Lower leg skin (tissue), 4 donors: ENCODE results near the gene GLIPR1L1. TPM values are rescaled to one million over a fixed set of nuclear protein-coding genes. Genes with fewer than 3 reads are reported as not detected.
A peak's percentile ranks its signal among the peaks of the same experiment; 100 is the strongest.

Experiments used
- DNase-seq, 2 donors: peaks; one replicate each; pipeline ENCODE4 v3.0.0-alpha.2; 2019; ENCODE audit warnings: low spot score in 2 of 2
- H3K4me3 ChIP-seq: fragments of 200-600 bp; sonication (generic); 2 replicates; pipeline ENCODE4 v1.5.1; 2017; ENCODE audit warnings: mild to moderate bottlenecking, low read depth; ENCODE audit not compliant: poor library complexity, severe bottlenecking
- CTCF ChIP-seq, 3 donors: fragments of 450-650 bp; IDR thresholded peaks; one replicate each; pipeline ENCODE4 v1.5.1; 2016; ENCODE audit warnings: antibody characterized with exemption in 3 of 3, mild to moderate bottlenecking in 3 of 3, moderate library complexity in 2 of 3
- POLR2A ChIP-seq, 2 donors: fragments of 450-650 bp; IDR thresholded peaks; one replicate each; pipeline ENCODE4 v1.6.1; 2016 to 2017; ENCODE audit warnings: antibody characterized with exemption in 2 of 2, mild to moderate bottlenecking in 1 of 2, moderate library complexity in 1 of 2
- WGBS, 2 donors: methylation state at CpG; one replicate each; pipeline ENCODE4 v1.1.5; 2018; 5-methylcytosine and 5-hydroxymethylcytosine counted together
- intact Hi-C: fragments of 100-400 bp; cut with DNase I; formaldehyde crosslinking; loops from one replicate; pipeline ENCODE4 v1.15.0; 2023; ENCODE audit warnings: low total_unique reads
- total RNA-seq, 4 donors: library from RNA; depleted of rRNA; stranded (reverse); fragments of >200 nt; gene quantifications; one replicate each; pipeline ENCODE4 v1.1.0, GENCODE V29; 2016

GLIPR1L1 gene
- total RNA-seq, 4 donors from 2014 or later = not detected

GRCh38 chr12:75317784-75318183 lies 16.7 kb upstream of the GLIPR1L1 start:
- TF ChIP-seq POLR2A (IDR thresholded peaks at IDR 0.05) = no peak
- TF ChIP-seq CTCF (IDR thresholded peaks at IDR 0.05) = no peak
- intact Hi-C loops = no loop called here
- WGBS, 2 donors = 89% methylated on average over 3 of the region's 3 CpGs
- H3K4me3 ChIP-seq = no peak overlapping the region
- DNase-seq = no peak

DNA sequence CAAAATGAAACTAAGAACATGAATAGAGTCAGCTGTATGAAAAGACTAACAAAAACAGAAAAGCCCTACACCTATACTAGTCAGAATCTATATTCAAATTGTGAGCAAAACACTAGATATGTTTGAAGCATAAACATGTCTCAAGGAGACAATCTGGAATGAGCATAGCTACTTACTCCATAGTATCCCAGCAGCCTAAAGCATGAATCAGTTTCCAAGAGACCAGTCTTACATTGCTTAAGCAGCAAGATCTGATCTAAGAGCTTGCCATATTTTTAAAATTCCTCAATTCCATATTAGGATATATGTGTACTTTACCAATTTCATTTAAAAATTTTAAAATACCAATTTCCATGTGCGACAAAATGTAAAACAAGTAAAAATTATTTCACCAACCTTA lies 12.0 kb upstream of the GLIPR1L1 start:
- WGBS, 2 donors = 0 to 1% methylated on average over 1 of the region's 1 CpG

GRCh38 chr12:75323663-75324062 lies 10.8 kb upstream of the GLIPR1L1 start:
- DNase-seq = no peak
- 55 to 84% methylated on average over 3 of the region's 3 CpGs for WGBS, 2 donors
- H3K4me3 ChIP-seq = no peak overlapping the region
- intact Hi-C loops = no loop called here
- TF ChIP-seq CTCF (IDR thresholded peaks at IDR 0.05) (no peak), POLR2A (IDR thresholded peaks at IDR 0.05) (no peak)

More for the DNA sequence above, 12.0 kb upstream of the GLIPR1L1 start:
- no peak overlapping the region for H3K4me3 ChIP-seq
- DNase-seq = no peak
- intact Hi-C loops = no loop called here
- TF ChIP-seq POLR2A (IDR thresholded peaks at IDR 0.05) (no peak), CTCF (IDR thresholded peaks at IDR 0.05) (no peak)

DNA sequence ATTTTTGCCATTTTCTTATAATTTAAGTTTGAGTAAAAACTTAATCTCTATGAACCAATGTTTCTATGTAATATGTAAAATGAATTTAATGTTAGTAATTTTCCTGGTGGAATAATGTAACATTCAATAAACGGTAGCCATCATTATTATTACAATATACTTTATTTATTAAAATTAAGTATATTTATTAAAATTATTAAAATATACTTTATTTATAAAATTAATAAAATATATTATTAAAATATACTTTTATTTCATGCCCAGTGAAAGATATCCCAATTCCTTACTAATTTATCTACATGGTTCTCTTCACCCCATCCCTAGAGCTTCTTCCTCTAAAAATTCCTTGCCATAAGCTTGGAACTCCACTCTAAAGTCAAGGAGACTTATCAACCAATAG lies 6.8 kb upstream of the GLIPR1L1 start:
- DNase-seq = no peak
- intact Hi-C loops = no loop called here
- TF ChIP-seq CTCF (IDR thresholded peaks at IDR 0.05) (no peak), POLR2A (IDR thresholded peaks at IDR 0.05) (no peak)
- H3K4me3 ChIP-seq = no peak overlapping the region
- whole genome bisulfite sequencing, 2 donors = 82 to 91% methylated on average over 1 of the region's 1 CpG

GRCh38 chr12:75329918-75330826 lies 4.3 kb upstream of the GLIPR1L1 start, which contains the start of gene CAPS2:
Gene CAPS2 (minus strand): TSS chr12:75330324. CDS start chr12:75326498, 3,826 bp downstream.
- TF ChIP-seq POLR2A (IDR thresholded peaks at IDR 0.05) (no peak), CTCF (IDR thresholded peaks at IDR 0.05) (no peak)
- 2% methylated on average over 37 to 40 of the region's 40 CpGs for WGBS, 2 donors
- DNase-seq = peak; percentile 71 to 96
- H3K4me3 ChIP-seq = peak within 1 kb of the TSS; percentile 43
- intact Hi-C loops = no loop called here
